ENCODE data around the gene SLC25A42. TPM values are rescaled to one million over a fixed set of nuclear protein-coding genes. Genes with fewer than 3 reads are reported as not detected.
A peak's percentile ranks its signal among the peaks of the same experiment; 100 is the strongest.

SLC25A42 gene
- total and polyA plus RNA-seq, 10 donors = 9.7 to 25.3 (median 16.6) TPM

DNA sequence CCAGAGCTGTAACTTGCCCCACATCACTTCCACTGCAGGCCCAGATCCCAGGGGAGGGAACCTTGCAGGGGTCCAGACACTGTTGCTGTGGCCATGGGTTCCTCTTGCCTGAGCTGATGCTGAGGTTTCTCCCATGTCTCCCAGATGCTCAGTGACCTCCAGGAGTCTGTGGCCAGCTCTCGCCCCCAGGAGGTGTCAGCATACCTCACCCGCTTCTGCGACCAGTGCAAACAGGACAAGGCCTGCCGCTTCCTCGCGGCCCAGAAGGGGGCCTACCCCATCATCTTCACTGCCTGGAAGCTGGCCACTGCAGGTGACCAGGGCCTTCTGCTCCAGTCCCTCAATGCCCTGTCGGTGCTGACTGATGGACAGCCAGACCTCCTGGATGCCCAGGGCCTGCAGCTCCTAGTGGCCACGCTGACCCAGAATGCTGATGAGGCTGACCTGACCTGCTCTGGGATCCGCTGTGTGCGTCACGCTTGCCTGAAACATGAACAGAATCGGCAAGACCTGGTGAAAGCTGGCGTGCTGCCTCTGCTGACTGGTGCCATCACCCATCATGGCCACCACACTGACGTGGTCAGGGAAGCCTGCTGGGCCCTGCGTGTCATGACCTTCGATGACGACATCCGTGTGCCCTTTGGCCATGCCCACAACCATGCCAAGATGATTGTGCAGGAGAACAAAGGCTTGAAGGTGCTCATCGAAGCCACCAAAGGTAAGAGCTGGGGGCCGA lies 12.1 kb upstream of the SLC25A42 start:
- Histone ChIP-seq H3K4me3 (no peak overlapping the region), H3K27ac (no peak overlapping the region), H3K4me1 (no peaks in the 10 kb centered on the region), H3K36me3 (peaks cover 0 to 96% (median 64%) of the 10 kb centered on the region in 6 donors), H3K9me3 (no peaks in the 10 kb centered on the region), H3K27me3 (replicated peaks in 1 of 7) (no peaks in the 10 kb centered on the region)
- 94 to 97% (median 95%) methylated on average over 19 to 20 of the region's 20 CpGs for WGBS, 5 donors
- no peak for DNase-seq
- TF ChIP-seq, protein P1, sequence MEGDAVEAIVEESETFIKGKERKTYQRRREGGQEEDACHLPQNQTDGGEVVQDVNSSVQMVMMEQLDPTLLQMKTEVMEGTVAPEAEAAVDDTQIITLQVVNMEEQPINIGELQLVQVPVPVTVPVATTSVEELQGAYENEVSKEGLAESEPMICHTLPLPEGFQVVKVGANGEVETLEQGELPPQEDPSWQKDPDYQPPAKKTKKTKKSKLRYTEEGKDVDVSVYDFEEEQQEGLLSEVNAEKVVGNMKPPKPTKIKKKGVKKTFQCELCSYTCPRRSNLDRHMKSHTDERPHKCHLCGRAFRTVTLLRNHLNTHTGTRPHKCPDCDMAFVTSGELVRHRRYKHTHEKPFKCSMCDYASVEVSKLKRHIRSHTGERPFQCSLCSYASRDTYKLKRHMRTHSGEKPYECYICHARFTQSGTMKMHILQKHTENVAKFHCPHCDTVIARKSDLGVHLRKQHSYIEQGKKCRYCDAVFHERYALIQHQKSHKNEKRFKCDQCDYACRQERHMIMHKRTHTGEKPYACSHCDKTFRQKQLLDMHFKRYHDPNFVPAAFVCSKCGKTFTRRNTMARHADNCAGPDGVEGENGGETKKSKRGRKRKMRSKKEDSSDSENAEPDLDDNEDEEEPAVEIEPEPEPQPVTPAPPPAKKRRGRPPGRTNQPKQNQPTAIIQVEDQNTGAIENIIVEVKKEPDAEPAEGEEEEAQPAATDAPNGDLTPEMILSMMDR (IDR thresholded peaks at IDR 0.05 in 8 of 11, conservative IDR thresholded peaks at IDR 0.05 in 3 of 11) = no peak
- no peak for TF ChIP-seq POLR2A (IDR thresholded peaks at IDR 0.05)
- TF ChIP-seq POLR2AphosphoS5 (IDR thresholded peaks at IDR 0.05) = no peak
- intact Hi-C loops (cut with DNase I; ENCODE audit: low total_unique reads) = no loop called here

DNA sequence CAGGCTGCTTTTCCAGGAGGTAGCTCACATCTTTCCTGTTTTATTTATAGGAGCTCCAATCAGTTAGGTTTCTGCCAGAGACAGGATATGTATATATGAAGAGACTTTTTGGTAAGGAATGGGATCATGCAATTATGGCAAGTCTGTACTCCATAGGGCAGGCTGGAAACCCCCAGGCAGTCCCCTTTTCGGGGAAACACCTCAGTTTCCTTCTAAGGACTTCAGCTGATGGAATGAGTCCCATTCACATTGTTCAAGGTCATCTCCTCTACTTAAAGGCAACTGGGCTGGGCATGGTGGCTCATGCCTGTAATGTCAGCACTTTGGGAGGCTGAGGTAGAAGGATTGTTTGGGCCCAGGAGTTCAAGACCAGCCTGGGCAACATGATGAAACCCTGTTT lies 10.9 kb upstream of the SLC25A42 start:
- 78 to 90% (median 80%) methylated on average over 1 of the region's 1 CpG for WGBS, 5 donors
- no peak for DNase-seq
- Histone ChIP-seq H3K36me3 (peaks cover 0 to 96% (median 69%) of the 10 kb centered on the region in 6 donors), H3K27ac (no peak overlapping the region), H3K9me3 (no peaks in the 10 kb centered on the region), H3K4me1 (no peaks in the 10 kb centered on the region), H3K4me3 (no peak overlapping the region), H3K27me3 (replicated peaks in 1 of 7) (no peaks in the 10 kb centered on the region)
- TF ChIP-seq POLR2AphosphoS5 (IDR thresholded peaks at IDR 0.05) (no peak), POLR2A (IDR thresholded peaks at IDR 0.05) (no peak)
- TF ChIP-seq, protein P1 (IDR thresholded peaks at IDR 0.05 in 8 of 11, conservative IDR thresholded peaks at IDR 0.05 in 3 of 11) = no peak
- intact Hi-C loops (cut with DNase I; ENCODE audit: low total_unique reads) = no loop called here

DNA sequence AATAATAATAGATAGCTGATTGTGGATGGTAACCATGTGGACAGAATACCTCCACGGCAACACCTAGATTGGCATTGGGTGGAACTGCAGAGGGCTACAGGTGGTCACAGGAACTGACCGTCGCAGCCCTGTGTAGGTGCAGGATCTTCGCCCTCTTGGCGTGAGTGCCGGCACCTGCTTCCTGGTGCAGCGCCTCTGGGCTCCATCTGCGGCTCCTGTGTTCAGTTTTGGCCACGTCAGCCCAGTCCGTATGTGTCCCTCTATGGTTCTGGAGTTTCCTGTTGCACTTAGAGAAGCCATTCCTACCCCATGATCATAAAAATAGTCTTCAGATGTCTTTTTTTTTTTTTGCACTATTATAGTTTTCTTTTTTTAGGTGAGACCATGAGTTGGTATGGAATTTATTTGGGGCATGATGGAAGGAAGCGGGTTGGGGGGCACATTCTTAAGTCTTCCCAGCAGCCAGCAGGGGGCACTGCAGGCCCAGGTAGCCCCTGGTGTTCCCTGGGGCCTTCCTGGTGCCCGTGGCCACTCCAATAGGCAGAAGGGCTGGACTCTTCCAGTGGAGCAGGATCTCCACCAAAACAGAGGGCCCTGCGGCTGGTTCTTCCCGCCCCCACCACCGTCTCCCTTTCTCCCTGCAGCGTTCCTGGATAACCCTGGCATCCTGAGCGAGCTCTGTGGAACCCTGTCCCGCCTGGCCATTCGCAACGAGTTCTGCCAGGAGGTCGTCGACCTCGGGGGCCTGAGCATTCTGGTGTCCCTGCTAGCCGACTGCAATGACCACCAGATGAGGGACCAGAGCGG lies 10.1 kb upstream of the SLC25A42 start:
- no peak overlapping the region for H3K27ac ChIP-seq
- 85 to 93% (median 91%) methylated on average over 22 to 25 of the region's 25 CpGs for WGBS, 5 donors
- intact Hi-C loops (cut with DNase I; ENCODE audit: low total_unique reads) = no loop called here
- no peak overlapping the region for H3K4me3 ChIP-seq
- no peaks in the 10 kb centered on the region for H3K27me3 ChIP-seq (replicated peaks in 1 of 7)
- no peak for TF ChIP-seq POLR2AphosphoS5 (IDR thresholded peaks at IDR 0.05)
- TF ChIP-seq, protein P1 (IDR thresholded peaks at IDR 0.05 in 8 of 11, conservative IDR thresholded peaks at IDR 0.05 in 3 of 11) = peak; percentile 14 to 82 (median 74)
- no peak for TF ChIP-seq POLR2A (IDR thresholded peaks at IDR 0.05)
- no peaks in the 10 kb centered on the region for H3K9me3 ChIP-seq
- H3K4me1 ChIP-seq = no peaks in the 10 kb centered on the region
- peak; percentile 86 for DNase-seq
- peaks cover 0 to 99% (median 69%) of the 10 kb centered on the region in 6 donors for H3K36me3 ChIP-seq
